IMR-90 (cell line): ENCODE results near the gene GGTLC2. TPM values are rescaled to one million over a fixed set of nuclear protein-coding genes. Genes with fewer than 3 reads are reported as not detected.

ENCODE experiments used
- ATAC-seq: fragments of 200-7000 bp; cut with Tn5 transposase; 2 replicates; pipeline ENCODE4 v1.9.1; 2020; ENCODE audit warnings: low read depth, mild to moderate bottlenecking, moderate library complexity
- BruUV-seq: library from RNA; stranded (reverse); fragments of 400-500 nt; replicated peaks from 2 replicates; lab custom pipeline; 2021; lab: Mats Ljungman, UMichigan
- CTCF ChIA-PET: fragments of 300-600 bp; formaldehyde crosslinking; extraction: SDS; loops from one replicate; lab custom pipeline; 2021; ENCODE audit warnings: antibody characterized with exemption; lab: Yijun Ruan, JAX
- POLR2A ChIA-PET: fragments of 300-600 bp; sonication (Branson Sonifier 250); formaldehyde crosslinking; loops from one replicate; lab custom pipeline; 2022; ENCODE audit warnings: antibody characterized with exemption; ENCODE audit not compliant: unreplicated experiment; lab: Charles Lee
- DNase-seq: peaks from one replicate; pipeline ENCODE4 v3.0.0; 2013
- H2AFZ ChIP-seq: replicated peaks from 2 replicates; pipeline ENCODE3; 2013; ENCODE audit warnings: low read length, mild to moderate bottlenecking; ENCODE audit not compliant: poor library complexity
- H2AK5ac ChIP-seq: 2 replicates; pipeline ENCODE4 v1.6.1; 2013; ENCODE audit warnings: low read depth, low read length, inconsistent platforms
- H2AK9ac ChIP-seq: replicated peaks from 2 replicates; pipeline ENCODE3; 2013; ENCODE audit warnings: mild to moderate bottlenecking, low read depth, low read length, moderate library complexity; ENCODE audit not compliant: poor library complexity
- H2BK120ac ChIP-seq: 2 replicates; pipeline ENCODE4 v1.6.1; 2013; ENCODE audit warnings: low read depth, low read length, inconsistent platforms
- H2BK15ac ChIP-seq: 3 replicates; pipeline ENCODE4 v1.6.1; 2013; ENCODE audit warnings: low read depth, low read length, inconsistent platforms
- H2BK20ac ChIP-seq: 2 replicates; pipeline ENCODE4 v1.6.1; 2013; ENCODE audit warnings: low read depth, mild to moderate bottlenecking, inconsistent platforms, low read length, moderate library complexity
- H2BK5ac ChIP-seq: 2 replicates; pipeline ENCODE4 v1.6.1; 2013; ENCODE audit warnings: mild to moderate bottlenecking, low read depth, low read length, inconsistent platforms; ENCODE audit not compliant: poor library complexity, severe bottlenecking
- H3K14ac ChIP-seq: replicated peaks from 2 replicates; pipeline ENCODE4 v1.6.1; 2013; ENCODE audit warnings: low read depth, low read length, inconsistent platforms
- H3K18ac ChIP-seq: 2 replicates; pipeline ENCODE4 v1.6.1; 2013; ENCODE audit warnings: low read depth, low read length, control low read depth
- H3K23ac ChIP-seq: 2 replicates; pipeline ENCODE4 v1.6.1; 2013; ENCODE audit warnings: low read depth, low read length, inconsistent platforms
- H3K27ac ChIP-seq: 2 replicates; pipeline ENCODE4 v1.5.1; 2013; ENCODE audit warnings: mild to moderate bottlenecking, control low read depth, low read length; ENCODE audit not compliant: insufficient read depth
- H3K27me3 ChIP-seq: 2 replicates; pipeline ENCODE4 v1.6.1; 2013; ENCODE audit warnings: low read length; ENCODE audit not compliant: control insufficient read depth, insufficient read depth
- H3K36me3 ChIP-seq: 2 replicates; pipeline ENCODE4 v1.6.1; 2013; ENCODE audit warnings: low read length, mixed read lengths; ENCODE audit not compliant: control insufficient read depth, insufficient read depth
- H3K4ac ChIP-seq: 2 replicates; pipeline ENCODE4 v1.6.1; 2013; ENCODE audit warnings: low read depth, low read length, inconsistent platforms
- H3K4me1 ChIP-seq: 2 replicates; pipeline ENCODE4 v1.6.1; 2013; ENCODE audit warnings: low read length, mixed read lengths; ENCODE audit not compliant: control insufficient read depth, insufficient read depth
- H3K4me2 ChIP-seq: 2 replicates; pipeline ENCODE4 v1.6.1; 2013; ENCODE audit warnings: low read depth, mild to moderate bottlenecking, control low read depth, low read length, moderate library complexity
- H3K4me3 ChIP-seq: 2 replicates; pipeline ENCODE4 v1.5.1; 2013; ENCODE audit warnings: low read depth, mild to moderate bottlenecking, control low read depth, low read length, moderate library complexity; ENCODE audit not compliant: insufficient read depth
- H3K56ac ChIP-seq: 2 replicates; pipeline ENCODE4 v1.6.1; 2013; ENCODE audit warnings: low read length, inconsistent platforms; ENCODE audit not compliant: insufficient read depth; ENCODE audit errors: extremely low read depth
- H3K79me1 ChIP-seq, 2 experiments: 2 replicates each; pipeline ENCODE4 v1.6.1; 2013; ENCODE audit warnings: low read length in 2 of 2, inconsistent platforms in 1 of 2, low read depth in 1 of 2
- H3K9ac ChIP-seq: 2 replicates; pipeline ENCODE4 v1.6.1; 2013; ENCODE audit warnings: low read depth, low read length, control low read depth
- H3K9me1 ChIP-seq: 2 replicates; pipeline ENCODE4 v1.6.1; 2013; ENCODE audit warnings: low read length, inconsistent platforms; ENCODE audit not compliant: insufficient read depth
- H3K9me3 ChIP-seq: 2 replicates; pipeline ENCODE4 v1.6.1; 2013; ENCODE audit warnings: low read length; ENCODE audit not compliant: control insufficient read depth, insufficient read depth
- H4K20me1 ChIP-seq: 2 replicates; pipeline ENCODE4 v1.6.1; 2013; ENCODE audit warnings: low read length, inconsistent platforms; ENCODE audit not compliant: insufficient read depth
- H4K5ac ChIP-seq: 2 replicates; pipeline ENCODE4 v1.6.1; 2013; ENCODE audit warnings: mild to moderate bottlenecking, low read depth, low read length, control low read depth
- H4K8ac ChIP-seq, 2 experiments: 2 replicates each; pipeline ENCODE4 v1.6.1; 2013; ENCODE audit warnings: low read depth in 2 of 2, low read length in 2 of 2, control low read depth in 1 of 2, inconsistent platforms in 1 of 2
- H4K91ac ChIP-seq: 2 replicates; pipeline ENCODE4 v1.6.1; 2013; ENCODE audit warnings: low read depth, low read length, inconsistent platforms; ENCODE audit not compliant: insufficient read depth
- BHLHE40 ChIP-seq: fragments of 150-350 bp; IDR thresholded peaks from 2 replicates; pipeline ENCODE4 v1.6.1; 2016; ENCODE audit warnings: mild to moderate bottlenecking, low read depth, low read length
- CEBPB ChIP-seq: IDR thresholded peaks from 2 replicates; pipeline ENCODE4 v1.6.1; 2012; ENCODE audit warnings: low read depth, low read length, improper control_type of control experiment
- CHD1 ChIP-seq: IDR thresholded peaks from 2 replicates; pipeline ENCODE4 v1.6.1; 2012; ENCODE audit warnings: low read depth, low read length, improper control_type of control experiment
- CTCF ChIP-seq: conservative IDR thresholded peaks from 2 replicates; pipeline ENCODE4 v1.5.1; 2012; ENCODE audit warnings: mild to moderate bottlenecking, low read depth, low read length, improper control_type of control experiment
- ELK1 ChIP-seq: fragments of 150-350 bp; IDR thresholded peaks from 2 replicates; pipeline ENCODE4 v1.6.1; 2016; ENCODE audit warnings: low read depth, mild to moderate bottlenecking, low read length, moderate library complexity, borderline replicate concordance
- FOS ChIP-seq: fragments of 150-350 bp; IDR thresholded peaks from 2 replicates; pipeline ENCODE4 v1.6.1; 2016; ENCODE audit warnings: low read depth, low read length
- MAFK ChIP-seq: IDR thresholded peaks from 2 replicates; pipeline ENCODE4 v1.6.1; 2012; ENCODE audit warnings: low read depth, low read length, improper control_type of control experiment
- MAZ ChIP-seq: IDR thresholded peaks from 2 replicates; pipeline ENCODE4 v1.6.1; 2012; ENCODE audit warnings: low read depth, mild to moderate bottlenecking, low read length, improper control_type of control experiment, moderate library complexity, borderline replicate concordance
- MXI1 ChIP-seq: IDR thresholded peaks from 2 replicates; pipeline ENCODE4 v1.6.1; 2012; ENCODE audit warnings: low read depth, mild to moderate bottlenecking, low read length, moderate library complexity, borderline replicate concordance
- NFE2L2 ChIP-seq: fragments of 150-350 bp; IDR thresholded peaks from 2 replicates; pipeline ENCODE4 v1.6.1; 2016; ENCODE audit warnings: low read depth, mild to moderate bottlenecking, low read length
- POLR2A ChIP-seq: IDR thresholded peaks from 2 replicates; pipeline ENCODE4 v1.6.1; 2012; ENCODE audit warnings: mild to moderate bottlenecking, low read depth, low read length
- RAD21 ChIP-seq: IDR thresholded peaks from 2 replicates; pipeline ENCODE4 v1.6.1; 2012; ENCODE audit warnings: low read length, improper control_type of control experiment
- RCOR1 ChIP-seq: IDR thresholded peaks from 2 replicates; pipeline ENCODE4 v1.6.1; 2012; ENCODE audit warnings: mild to moderate bottlenecking, low read length, improper control_type of control experiment; ENCODE audit not compliant: insufficient replicate concordance
- RFX5 ChIP-seq: IDR thresholded peaks from 2 replicates; pipeline ENCODE4 v1.8.0; 2012; ENCODE audit warnings: low read depth, mild to moderate bottlenecking, low read length, moderate library complexity
- SMC3 ChIP-seq: fragments of 150-350 bp; IDR thresholded peaks from 2 replicates; pipeline ENCODE4 v1.6.1; 2016; ENCODE audit warnings: low read depth, mild to moderate bottlenecking, antibody characterized with exemption, low read length, moderate library complexity
- whole genome bisulfite sequencing, 2 experiments: methylation state at CpG; one replicate each; pipeline versions ENCODE4 v1.1.5 to v1.1.7; 2013; ENCODE audit warnings: missing lambda C conversion rate in 2 of 2; ENCODE audit not compliant: insufficient read length in 1 of 2; ENCODE audit errors: extremely low coverage in 2 of 2; 5-methylcytosine and 5-hydroxymethylcytosine counted together
- dilution Hi-C: fragments of 300-500 bp; cut with HindIII; formaldehyde crosslinking; loops from one replicate; pipeline ENCODE4 v1.14.3; 2018; ENCODE audit warnings: low sequenced_read_pairs; ENCODE audit not compliant: unreplicated experiment
- in situ Hi-C: fragments of 300-500 bp; cut with MboI; formaldehyde crosslinking; loops from 3 replicates; pipeline ENCODE4 v1.14.3; 2019; ENCODE audit warnings: low sequenced_read_pairs, inconsistent platforms, mixed read lengths
- intact Hi-C: fragments of 100-400 bp; cut with micrococcal nuclease; formaldehyde crosslinking; loops from 2 replicates; pipeline ENCODE4 v1.10.0; 2022
- polyA plus RNA-seq, 3 experiments: library from polyadenylated mRNA; depleted of rRNA; stranded (reverse); fragments of >200 nt; gene quantifications; 2 replicates each; pipeline ENCODE4 v1.2.3, GENCODE V29; 2012; ENCODE audit warnings: low replicate concordance in 1 of 3
- total RNA-seq: library from RNA; depleted of rRNA; stranded (reverse); fragments of >200 nt; gene quantifications from 2 replicates; pipeline ENCODE4 v1.2.3, GENCODE V29; 2012

GGTLC2 gene
- total and polyA plus RNA-seq, 2 of the 4 experiments (the other 2 are of a cell fraction): 0.09 TPM; not detected in 1

- Histone ChIP-seq H3K27me3 (peaks cover 4% of the 10 kb centered on the region; the same call in 1 of the 2 replicates), H2AFZ (peak overlapping the region; percentile 44), H4K91ac (peak overlapping the region; percentile 79), H3K14ac (peak overlapping the region; percentile 61; the same call in 1 of the 2 replicates), H3K27ac (peak overlapping the region; percentile 73), H3K4me1 (peaks cover 32% of the 10 kb centered on the region), H4K5ac (peak overlapping the region; percentile 14), H3K36me3 (no peaks in the 10 kb centered on the region), H3K4me3 (no peak overlapping the region), H3K23ac (peak overlapping the region; percentile 40), H2AK9ac (peak overlapping the region; percentile 5), H2BK120ac (peak overlapping the region; percentile 91), H3K79me1 (no peaks in the 10 kb centered on the region), H3K9ac (peak overlapping the region; percentile 5; the same call in 1 of the 2 replicates), H3K56ac (0 out of 2 replicates have a peak overlapping the region, but pooled peaks have one; percentile 27), H2BK15ac (0 out of 3 replicates have a peak overlapping the region, but pooled peaks have one; percentile 8), H3K4ac (peak overlapping the region; percentile 89), H3K9me3 (no peaks in the 10 kb centered on the region), H2BK5ac (peak overlapping the region; percentile 91), H3K4me2 (peak overlapping the region; percentile 53), H4K20me1 (no peaks in the 10 kb centered on the region), H3K9me1 (peaks cover 30% of the 10 kb centered on the region), H2AK5ac (peak overlapping the region; percentile 29), H2BK20ac (peak overlapping the region; percentile 41), H3K18ac (peak overlapping the region; percentile 70), H4K8ac (peak overlapping the region; percentile 9 to 52; a peak in 2 of 4 replicates)
- no CpG with 5 or more reads among the region's 5 CpGs for WGBS, 2 experiments
- dilution Hi-C loops: no loop called here
- intact Hi-C loops: no loop called here
- ChIA-PET POLR2A (no interaction called here), CTCF (interaction anchor here (1.0 to 3.8 kb wide), 3 partner anchors 17 to 100 kb away, joined by 3 to 29 read pairs (median 3); no protein-coding TSS in a partner anchor)
- in situ Hi-C loops: no loop called here
- DNase-seq (no peak), ATAC-seq (no peak)
- no TSS peak for BruUV-seq
- TF ChIP-seq POLR2A (no peak), BHLHE40 (no peak), RAD21 (no peak), CTCF (no peak), ELK1 (no peak), FOS (no peak), MAZ (no peak), RFX5 (no peak), MAFK (no peak), MXI1 (no peak), NFE2L2 (no peak), CHD1 (no peak), SMC3 (no peak), RCOR1 (no peak), CEBPB (no peak)
Measured at GRCh38 chr22:22683668-22684361, 39.4 kb downstream of the GGTLC2 start.
